IMR-90 (cell line): ENCODE data around the gene GUCY2C. TPM values are rescaled to one million over a fixed set of nuclear protein-coding genes. Genes with fewer than 3 reads are reported as not detected.

ENCODE experiments used
- ATAC-seq: fragments of 200-7000 bp; cut with Tn5 transposase; 2 replicates; pipeline ENCODE4 v1.9.1; 2020; ENCODE audit warnings: low read depth, mild to moderate bottlenecking, moderate library complexity
- BruUV-seq: library from RNA; stranded (reverse); fragments of 400-500 nt; replicated peaks from 2 replicates; lab custom pipeline; 2021; lab: Mats Ljungman, UMichigan
- CTCF ChIA-PET: fragments of 300-600 bp; formaldehyde crosslinking; extraction: SDS; loops from one replicate; lab custom pipeline; 2021; ENCODE audit warnings: antibody characterized with exemption; lab: Yijun Ruan, JAX
- POLR2A ChIA-PET: fragments of 300-600 bp; sonication (Branson Sonifier 250); formaldehyde crosslinking; loops from one replicate; lab custom pipeline; 2022; ENCODE audit warnings: antibody characterized with exemption; ENCODE audit not compliant: unreplicated experiment; lab: Charles Lee
- DNase-seq: peaks from one replicate; pipeline ENCODE4 v3.0.0; 2013
- H2AFZ ChIP-seq: replicated peaks from 2 replicates; pipeline ENCODE3; 2013; ENCODE audit warnings: low read length, mild to moderate bottlenecking; ENCODE audit not compliant: poor library complexity
- H2AK5ac ChIP-seq: 2 replicates; pipeline ENCODE4 v1.6.1; 2013; ENCODE audit warnings: low read depth, low read length, inconsistent platforms
- H2AK9ac ChIP-seq: replicated peaks from 2 replicates; pipeline ENCODE3; 2013; ENCODE audit warnings: mild to moderate bottlenecking, low read depth, low read length, moderate library complexity; ENCODE audit not compliant: poor library complexity
- H2BK120ac ChIP-seq: 2 replicates; pipeline ENCODE4 v1.6.1; 2013; ENCODE audit warnings: low read depth, low read length, inconsistent platforms
- H2BK15ac ChIP-seq: 3 replicates; pipeline ENCODE4 v1.6.1; 2013; ENCODE audit warnings: low read depth, low read length, inconsistent platforms
- H2BK20ac ChIP-seq: 2 replicates; pipeline ENCODE4 v1.6.1; 2013; ENCODE audit warnings: low read depth, mild to moderate bottlenecking, inconsistent platforms, low read length, moderate library complexity
- H2BK5ac ChIP-seq: 2 replicates; pipeline ENCODE4 v1.6.1; 2013; ENCODE audit warnings: mild to moderate bottlenecking, low read depth, low read length, inconsistent platforms; ENCODE audit not compliant: poor library complexity, severe bottlenecking
- H3K14ac ChIP-seq: replicated peaks from 2 replicates; pipeline ENCODE4 v1.6.1; 2013; ENCODE audit warnings: low read depth, low read length, inconsistent platforms
- H3K18ac ChIP-seq: 2 replicates; pipeline ENCODE4 v1.6.1; 2013; ENCODE audit warnings: low read depth, low read length, control low read depth
- H3K23ac ChIP-seq: 2 replicates; pipeline ENCODE4 v1.6.1; 2013; ENCODE audit warnings: low read depth, low read length, inconsistent platforms
- H3K27ac ChIP-seq: 2 replicates; pipeline ENCODE4 v1.5.1; 2013; ENCODE audit warnings: mild to moderate bottlenecking, control low read depth, low read length; ENCODE audit not compliant: insufficient read depth
- H3K27me3 ChIP-seq: 2 replicates; pipeline ENCODE4 v1.6.1; 2013; ENCODE audit warnings: low read length; ENCODE audit not compliant: control insufficient read depth, insufficient read depth
- H3K36me3 ChIP-seq: 2 replicates; pipeline ENCODE4 v1.6.1; 2013; ENCODE audit warnings: low read length, mixed read lengths; ENCODE audit not compliant: control insufficient read depth, insufficient read depth
- H3K4ac ChIP-seq: 2 replicates; pipeline ENCODE4 v1.6.1; 2013; ENCODE audit warnings: low read depth, low read length, inconsistent platforms
- H3K4me1 ChIP-seq: 2 replicates; pipeline ENCODE4 v1.6.1; 2013; ENCODE audit warnings: low read length, mixed read lengths; ENCODE audit not compliant: control insufficient read depth, insufficient read depth
- H3K4me2 ChIP-seq: 2 replicates; pipeline ENCODE4 v1.6.1; 2013; ENCODE audit warnings: low read depth, mild to moderate bottlenecking, control low read depth, low read length, moderate library complexity
- H3K4me3 ChIP-seq: 2 replicates; pipeline ENCODE4 v1.5.1; 2013; ENCODE audit warnings: low read depth, mild to moderate bottlenecking, control low read depth, low read length, moderate library complexity; ENCODE audit not compliant: insufficient read depth
- H3K56ac ChIP-seq: 2 replicates; pipeline ENCODE4 v1.6.1; 2013; ENCODE audit warnings: low read length, inconsistent platforms; ENCODE audit not compliant: insufficient read depth; ENCODE audit errors: extremely low read depth
- H3K79me1 ChIP-seq, 2 experiments: 2 replicates each; pipeline ENCODE4 v1.6.1; 2013; ENCODE audit warnings: low read length in 2 of 2, inconsistent platforms in 1 of 2, low read depth in 1 of 2
- H3K9ac ChIP-seq: 2 replicates; pipeline ENCODE4 v1.6.1; 2013; ENCODE audit warnings: low read depth, low read length, control low read depth
- H3K9me1 ChIP-seq: 2 replicates; pipeline ENCODE4 v1.6.1; 2013; ENCODE audit warnings: low read length, inconsistent platforms; ENCODE audit not compliant: insufficient read depth
- H3K9me3 ChIP-seq: 2 replicates; pipeline ENCODE4 v1.6.1; 2013; ENCODE audit warnings: low read length; ENCODE audit not compliant: control insufficient read depth, insufficient read depth
- H4K20me1 ChIP-seq: 2 replicates; pipeline ENCODE4 v1.6.1; 2013; ENCODE audit warnings: low read length, inconsistent platforms; ENCODE audit not compliant: insufficient read depth
- H4K5ac ChIP-seq: 2 replicates; pipeline ENCODE4 v1.6.1; 2013; ENCODE audit warnings: mild to moderate bottlenecking, low read depth, low read length, control low read depth
- H4K8ac ChIP-seq, 2 experiments: 2 replicates each; pipeline ENCODE4 v1.6.1; 2013; ENCODE audit warnings: low read depth in 2 of 2, low read length in 2 of 2, control low read depth in 1 of 2, inconsistent platforms in 1 of 2
- H4K91ac ChIP-seq: 2 replicates; pipeline ENCODE4 v1.6.1; 2013; ENCODE audit warnings: low read depth, low read length, inconsistent platforms; ENCODE audit not compliant: insufficient read depth
- CEBPB ChIP-seq: IDR thresholded peaks from 2 replicates; pipeline ENCODE4 v1.6.1; 2012; ENCODE audit warnings: low read depth, low read length, improper control_type of control experiment
- CHD1 ChIP-seq: IDR thresholded peaks from 2 replicates; pipeline ENCODE4 v1.6.1; 2012; ENCODE audit warnings: low read depth, low read length, improper control_type of control experiment
- ELK1 ChIP-seq: fragments of 150-350 bp; IDR thresholded peaks from 2 replicates; pipeline ENCODE4 v1.6.1; 2016; ENCODE audit warnings: low read depth, mild to moderate bottlenecking, low read length, moderate library complexity, borderline replicate concordance
- MAZ ChIP-seq: IDR thresholded peaks from 2 replicates; pipeline ENCODE4 v1.6.1; 2012; ENCODE audit warnings: low read depth, mild to moderate bottlenecking, low read length, improper control_type of control experiment, moderate library complexity, borderline replicate concordance
- MXI1 ChIP-seq: IDR thresholded peaks from 2 replicates; pipeline ENCODE4 v1.6.1; 2012; ENCODE audit warnings: low read depth, mild to moderate bottlenecking, low read length, moderate library complexity, borderline replicate concordance
- NFE2L2 ChIP-seq: fragments of 150-350 bp; IDR thresholded peaks from 2 replicates; pipeline ENCODE4 v1.6.1; 2016; ENCODE audit warnings: low read depth, mild to moderate bottlenecking, low read length
- POLR2A ChIP-seq: IDR thresholded peaks from 2 replicates; pipeline ENCODE4 v1.6.1; 2012; ENCODE audit warnings: mild to moderate bottlenecking, low read depth, low read length
- RAD21 ChIP-seq: IDR thresholded peaks from 2 replicates; pipeline ENCODE4 v1.6.1; 2012; ENCODE audit warnings: low read length, improper control_type of control experiment
- RCOR1 ChIP-seq: IDR thresholded peaks from 2 replicates; pipeline ENCODE4 v1.6.1; 2012; ENCODE audit warnings: mild to moderate bottlenecking, low read length, improper control_type of control experiment; ENCODE audit not compliant: insufficient replicate concordance
- RFX5 ChIP-seq: IDR thresholded peaks from 2 replicates; pipeline ENCODE4 v1.8.0; 2012; ENCODE audit warnings: low read depth, mild to moderate bottlenecking, low read length, moderate library complexity
- USF2 ChIP-seq: fragments of 150-350 bp; IDR thresholded peaks from 2 replicates; pipeline ENCODE4 v1.6.1; 2017; ENCODE audit warnings: mild to moderate bottlenecking, antibody characterized with exemption, low read length, low read depth
- dilution Hi-C: fragments of 300-500 bp; cut with HindIII; formaldehyde crosslinking; loops from one replicate; pipeline ENCODE4 v1.14.3; 2018; ENCODE audit warnings: low sequenced_read_pairs; ENCODE audit not compliant: unreplicated experiment
- in situ Hi-C: fragments of 300-500 bp; cut with MboI; formaldehyde crosslinking; loops from 3 replicates; pipeline ENCODE4 v1.14.3; 2019; ENCODE audit warnings: low sequenced_read_pairs, inconsistent platforms, mixed read lengths
- intact Hi-C: fragments of 100-400 bp; cut with micrococcal nuclease; formaldehyde crosslinking; loops from 2 replicates; pipeline ENCODE4 v1.10.0; 2022
- polyA plus RNA-seq, 3 experiments: library from polyadenylated mRNA; depleted of rRNA; stranded (reverse); fragments of >200 nt; gene quantifications; 2 replicates each; pipeline ENCODE4 v1.2.3, GENCODE V29; 2012; ENCODE audit warnings: low replicate concordance in 1 of 3
- total RNA-seq: library from RNA; depleted of rRNA; stranded (reverse); fragments of >200 nt; gene quantifications from 2 replicates; pipeline ENCODE4 v1.2.3, GENCODE V29; 2012

Gene GUCY2C
- total and polyA plus RNA-seq, 2 of the 4 experiments (the other 2 are of a cell fraction) = not detected

GRCh38 chr12:14607568-14607967, 88.8 kb downstream of the GUCY2C start:
- Histone ChIP-seq H3K9me1 (no peaks in the 10 kb centered on the region), H3K27ac (no peak overlapping the region), H3K4me3 (no peak overlapping the region), H2BK15ac (no peak overlapping the region), H2AFZ (no peak overlapping the region), H2BK120ac (no peak overlapping the region), H2AK5ac (no peak overlapping the region), H3K4me2 (no peak overlapping the region), H3K23ac (no peak overlapping the region), H3K9me3 (no peaks in the 10 kb centered on the region), H2BK5ac (no peak overlapping the region), H3K36me3 (no peaks in the 10 kb centered on the region), H3K4ac (no peak overlapping the region), H4K8ac (no peak overlapping the region), H3K14ac (no peak overlapping the region), H3K9ac (no peak overlapping the region), H4K91ac (no peak overlapping the region), H3K18ac (no peak overlapping the region), H3K56ac (no peak overlapping the region), H2AK9ac (no peak overlapping the region), H4K5ac (no peak overlapping the region), H3K27me3 (no peaks in the 10 kb centered on the region), H3K4me1 (no peaks in the 10 kb centered on the region), H3K79me1 (no peaks in the 10 kb centered on the region), H2BK20ac (no peak overlapping the region), H4K20me1 (no peaks in the 10 kb centered on the region)
- DNase-seq (no peak), ATAC-seq (no peak)
- ChIA-PET CTCF (no interaction called here), POLR2A (no interaction called here)
- dilution Hi-C loops (no loop called here), in situ Hi-C loops (no loop called here), intact Hi-C loops (no loop called here)
- BruUV-seq = no TSS peak
- TF ChIP-seq RAD21 = no peak
- no peak for TF ChIP-seq USF2
- no peak for TF ChIP-seq MXI1
- TF ChIP-seq RCOR1 = no peak
- no peak for TF ChIP-seq CHD1
- TF ChIP-seq POLR2A = no peak
- no peak for TF ChIP-seq CEBPB
- TF ChIP-seq NFE2L2 = no peak
- TF ChIP-seq MAZ = no peak
- TF ChIP-seq ELK1 = no peak
- no peak for TF ChIP-seq RFX5
